Smooth muscle cell (in vitro differentiated cells): ENCODE data around the gene MARCHF3. TPM values are rescaled to one million over a fixed set of nuclear protein-coding genes. Genes with fewer than 3 reads are reported as not detected.

Source experiments
- polyA plus RNA-seq: library from polyadenylated mRNA; unstranded; fragments of >200 nt; fragmentation: Nextera tagmentation; extraction: Ambion mirVana; gene quantifications from 2 replicates; pipeline ENCODE4 v1.2.1, GENCODE V29; 2016
- total RNA-seq: library from RNA; depleted of rRNA; stranded (reverse); fragments of >200 nt; gene quantifications from 2 replicates; pipeline ENCODE4 v1.2.3, GENCODE V29; 2014

MARCHF3 gene
- total and polyA plus RNA-seq, 2 experiments from 2014 or later: 17.8 to 30.8 TPM

Other genes with a start within 250 kb of the MARCHF3 start
- 0.09 TPM in 1 of 2 replicates, not detected in the other for gene C5orf63, start 42.9 kb upstream of the MARCHF3 start, total RNA-seq
- 0.84 and 2.1 TPM in 2 replicates for gene C5orf63, start 42.9 kb upstream of the MARCHF3 start, polyA plus RNA-seq